OCI-LY7 (cell line): Measurements from ENCODE around the gene TBC1D13. TPM values are rescaled to one million over a fixed set of nuclear protein-coding genes. Genes with fewer than 3 reads are reported as not detected.
"Not testable (repeated sequence)": the region's sequence is repeated elsewhere in the genome, so short reads cannot be mapped to it uniquely, and the experiment has no call there.

Experiments
- BruUV-seq: library from RNA; stranded (reverse); fragments of 400-500 nt; replicated peaks from 2 replicates; lab custom pipeline; 2021; lab: Mats Ljungman, UMichigan
- CTCF ChIA-PET: fragments of 300-600 bp; sonication (Branson Sonifier 250); formaldehyde crosslinking; loops from one replicate; lab custom pipeline; 2022; ENCODE audit warnings: antibody characterized with exemption; ENCODE audit not compliant: unreplicated experiment; lab: Charles Lee
- POLR2A ChIA-PET: fragments of 300-600 bp; sonication (Branson Sonifier 250); formaldehyde crosslinking; loops from one replicate; lab custom pipeline; 2022; ENCODE audit warnings: antibody characterized with exemption; lab: Charles Lee
- DNase-seq: peaks from one replicate; pipeline ENCODE4 v3.0.0-alpha.2; 2015; ENCODE audit warnings: low spot score
- H2AFZ ChIP-seq: fragments of 200-600 bp; sonication (generic), shearing (Covaris generic); 2 replicates; pipeline ENCODE4 v1.6.1; 2014; ENCODE audit warnings: mild to moderate bottlenecking, antibody characterized with exemption, low read length, moderate library complexity
- H3K27ac ChIP-seq: fragments of 200-600 bp; sonication (generic); 2 replicates; pipeline ENCODE4 v1.5.1; 2014; ENCODE audit warnings: mixed run types, low read depth, mild to moderate bottlenecking, moderate library complexity, low read length, inconsistent platforms; ENCODE audit not compliant: poor library complexity, severe bottlenecking
- H3K36me3 ChIP-seq: fragments of 200-600 bp; sonication (generic); 2 replicates; pipeline ENCODE4 v1.6.1; 2014; ENCODE audit warnings: mild to moderate bottlenecking, antibody characterized with exemption, low read length, moderate library complexity, mixed read lengths; ENCODE audit not compliant: insufficient read depth
- H3K4me1 ChIP-seq: fragments of 200-600 bp; sonication (generic); 2 replicates; pipeline ENCODE4 v1.5.1; 2014; ENCODE audit warnings: mild to moderate bottlenecking, low read length; ENCODE audit not compliant: insufficient read depth, poor library complexity, severe bottlenecking
- H3K4me2 ChIP-seq: fragments of 200-600 bp; sonication (generic); 2 replicates; pipeline ENCODE4 v1.6.1; 2014; ENCODE audit warnings: mild to moderate bottlenecking, low read length
- H3K4me3 ChIP-seq: fragments of 200-600 bp; sonication (generic); 2 replicates; pipeline ENCODE4 v1.5.1; 2014; ENCODE audit warnings: mild to moderate bottlenecking, low read depth, low read length; ENCODE audit not compliant: poor library complexity, severe bottlenecking
- H3K79me2 ChIP-seq: fragments of 200-600 bp; sonication (generic); 2 replicates; pipeline ENCODE4 v1.6.1; 2016; ENCODE audit warnings: low read depth, mild to moderate bottlenecking, low read length, moderate library complexity, mixed read lengths; ENCODE audit not compliant: insufficient read depth
- H3K9me2 ChIP-seq: fragments of 200-600 bp; sonication (generic); 2 replicates; pipeline ENCODE4 v1.6.1; 2016; ENCODE audit warnings: mild to moderate bottlenecking, low read length, mixed read lengths; ENCODE audit not compliant: insufficient read depth
- H3K9me3 ChIP-seq: fragments of 200-600 bp; sonication (generic); 2 replicates; pipeline ENCODE4 v1.6.1; 2014; ENCODE audit warnings: mild to moderate bottlenecking, mixed run types, low read length, mixed read lengths
- H4K20me1 ChIP-seq: fragments of 200-600 bp; sonication (generic); 2 replicates; pipeline ENCODE4 v1.6.1; 2014; ENCODE audit warnings: mild to moderate bottlenecking, antibody characterized with exemption, low read length, moderate library complexity, mixed read lengths; ENCODE audit not compliant: insufficient read depth
- EZH2phosphoT487 ChIP-seq: fragments of 200-600 bp; sonication (generic); IDR thresholded peaks from 2 replicates; pipeline ENCODE4 v1.6.1; 2018; ENCODE audit warnings: low read depth, borderline replicate concordance, mild to moderate bottlenecking, mixed run types, antibody characterized with exemption, low read length, moderate library complexity, mixed read lengths
- intact Hi-C: fragments of 100-400 bp; cut with micrococcal nuclease; formaldehyde crosslinking; loops from one replicate; pipeline ENCODE4 v1.10.0; 2022; ENCODE audit not compliant: unreplicated experiment
- total RNA-seq, 2 experiments: library from RNA; depleted of rRNA in 1 of 2; stranded (reverse); fragments of >200 nt in 1 of 2; shearing (Covaris generic) in 1 of 2; gene quantifications; 2 replicates each; pipeline ENCODE4 v1.2.3, GENCODE V29; 2014 to 2022
- TF ChIP-seq, protein P1 (sequence below): fragments of 200-600 bp; sonication (generic); conservative IDR thresholded peaks from 2 replicates; pipeline ENCODE4 v1.5.1; 2014; ENCODE audit warnings: mild to moderate bottlenecking, antibody characterized with exemption, low read length, moderate library complexity, mixed read lengths

The TBC1D13 gene
- total RNA-seq, 2 experiments from 2014 or later, result 18.7 to 24.7 TPM

- CTCF ChIA-PET, result interaction anchor here (1.0 kb wide), 1 partner anchor 34 kb away, joined by 3 read pairs; no protein-coding TSS in a partner anchor
- Histone ChIP-seq H3K9me3 (peaks cover 13% of the 10 kb centered on the region; the same call in 1 of the 2 replicates), H3K4me3 (peak within 1 kb of the TSS; percentile 86), H3K36me3 (no peaks in the 10 kb centered on the region; the same call in 1 of the 2 replicates), H3K4me2 (peak within 1 kb of the TSS; percentile 81), H3K9me2 (no peaks in the 10 kb centered on the region), H2AFZ (peak within 1 kb of the TSS; percentile 67), H3K4me1 (peaks cover 16% of the 10 kb centered on the region), H4K20me1 (no peaks in the 10 kb centered on the region), H3K79me2 (no peaks in the 10 kb centered on the region), H3K27ac (peak within 1 kb of the TSS; percentile 64)
- intact Hi-C loops, result loop anchor here (1.0 to 5.0 kb wide), 3 partner anchors 15 to 90 kb away; partner anchors contain the start of genes TBC1D13 and ZDHHC12
- BruUV-seq, result TSS peak; percentile 98
- POLR2A ChIA-PET, result interaction anchor here (0.6 to 2.6 kb wide), 5 partner anchors 10 to 786 kb away, joined by 3 to 9 read pairs (median 7); partner anchors contain the start of gene ZDHHC12
- peak; percentile 94 for DNase-seq
- no peak for TF ChIP-seq EZH2phosphoT487
Measured at GRCh38 chr9:128771745-128772519, 15.1 kb upstream of the TBC1D13 start, which contains the start of gene ZER1. Gene ZER1 (minus strand): TSS chr9:128771927. CDS start chr9:128755565, 16,362 bp downstream.

DNA sequence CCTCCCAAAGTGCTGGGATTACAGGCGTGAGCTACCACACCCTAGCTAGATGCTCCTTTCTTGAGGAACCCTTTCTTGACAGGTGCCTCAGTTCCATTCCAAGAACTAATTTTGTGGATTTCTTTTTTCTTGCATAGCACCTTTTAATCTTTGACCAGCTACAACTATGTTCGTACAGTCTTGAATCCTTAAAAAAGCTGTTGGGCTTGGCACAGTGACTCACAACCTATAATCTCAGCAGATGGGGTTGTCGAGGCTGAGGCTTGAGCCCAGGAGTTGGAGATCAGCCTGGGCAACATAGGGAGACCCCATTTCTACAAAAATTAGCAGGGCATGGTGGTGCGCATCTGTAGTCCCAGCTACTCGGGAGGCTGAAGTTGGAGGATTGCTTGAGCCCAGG is 14.0 kb upstream of the TBC1D13 start:
- Histone ChIP-seq H3K4me2 (peak overlapping the region; percentile 76; the same call in 1 of the 2 replicates), H3K36me3 (no peaks in the 10 kb centered on the region; the same call in 1 of the 2 replicates), H3K9me3 (peaks cover 13% of the 10 kb centered on the region; the same call in 1 of the 2 replicates), H3K4me3 (no peak overlapping the region), H3K9me2 (no peaks in the 10 kb centered on the region), H3K4me1 (peaks cover 22% of the 10 kb centered on the region), H2AFZ (peak overlapping the region; percentile 67; the same call in 1 of the 2 replicates), H4K20me1 (no peaks in the 10 kb centered on the region), H3K79me2 (no peaks in the 10 kb centered on the region), H3K27ac (peak overlapping the region; percentile 64)
- TF ChIP-seq EZH2phosphoT487, result no peak
- TF ChIP-seq, protein P1, sequence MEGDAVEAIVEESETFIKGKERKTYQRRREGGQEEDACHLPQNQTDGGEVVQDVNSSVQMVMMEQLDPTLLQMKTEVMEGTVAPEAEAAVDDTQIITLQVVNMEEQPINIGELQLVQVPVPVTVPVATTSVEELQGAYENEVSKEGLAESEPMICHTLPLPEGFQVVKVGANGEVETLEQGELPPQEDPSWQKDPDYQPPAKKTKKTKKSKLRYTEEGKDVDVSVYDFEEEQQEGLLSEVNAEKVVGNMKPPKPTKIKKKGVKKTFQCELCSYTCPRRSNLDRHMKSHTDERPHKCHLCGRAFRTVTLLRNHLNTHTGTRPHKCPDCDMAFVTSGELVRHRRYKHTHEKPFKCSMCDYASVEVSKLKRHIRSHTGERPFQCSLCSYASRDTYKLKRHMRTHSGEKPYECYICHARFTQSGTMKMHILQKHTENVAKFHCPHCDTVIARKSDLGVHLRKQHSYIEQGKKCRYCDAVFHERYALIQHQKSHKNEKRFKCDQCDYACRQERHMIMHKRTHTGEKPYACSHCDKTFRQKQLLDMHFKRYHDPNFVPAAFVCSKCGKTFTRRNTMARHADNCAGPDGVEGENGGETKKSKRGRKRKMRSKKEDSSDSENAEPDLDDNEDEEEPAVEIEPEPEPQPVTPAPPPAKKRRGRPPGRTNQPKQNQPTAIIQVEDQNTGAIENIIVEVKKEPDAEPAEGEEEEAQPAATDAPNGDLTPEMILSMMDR, result no peak
- no TSS peak for BruUV-seq
- intact Hi-C loops, result loop anchor here (5.0 kb wide), 1 partner anchor 91 kb away; no protein-coding TSS in a partner anchor
- POLR2A ChIA-PET, result interaction anchor here (0.6 to 2.6 kb wide), 5 partner anchors 9 to 389 kb away, joined by 3 to 9 read pairs (median 6); partner anchors contain the start of gene ZDHHC12
- CTCF ChIA-PET, result no interaction called here
- DNase-seq, result no peak

DNA sequence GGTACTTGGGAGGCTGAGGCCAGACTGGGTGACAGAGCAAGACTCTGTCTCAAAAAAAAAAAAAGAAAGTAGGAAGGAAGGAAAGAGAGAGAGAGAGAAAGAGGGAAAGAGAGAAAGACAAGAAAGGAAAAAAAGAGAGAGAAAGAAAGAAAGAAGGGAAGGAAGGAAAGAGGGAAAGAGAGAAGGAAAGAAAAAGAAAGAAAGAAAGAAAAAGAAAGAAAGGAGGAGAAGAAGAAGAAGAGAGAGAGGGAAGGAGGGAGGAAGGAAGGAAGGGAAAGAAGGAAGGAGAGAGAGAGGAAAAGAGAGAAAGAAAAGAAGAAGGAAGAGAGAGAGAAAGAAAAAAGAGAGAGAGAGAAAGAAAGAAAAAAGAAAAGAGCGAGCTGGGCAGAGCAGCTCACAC is 12.2 kb upstream of the TBC1D13 start:
- no peak overlapping the region for H3K27ac ChIP-seq
- peaks cover 22% of the 10 kb centered on the region for H3K4me1 ChIP-seq
- intact Hi-C loops, result loop anchor here (5.0 kb wide), 1 partner anchor 93 kb away; no protein-coding TSS in a partner anchor
- H2AFZ ChIP-seq, result no peak overlapping the region
- no peaks in the 10 kb centered on the region for H3K9me2 ChIP-seq
- no peak for DNase-seq
- H3K36me3 ChIP-seq, result no peaks in the 10 kb centered on the region; the same call in 1 of the 2 replicates
- no peak overlapping the region for H3K4me3 ChIP-seq
- no peak overlapping the region for H3K4me2 ChIP-seq
- POLR2A ChIA-PET, result no interaction called here
- peaks cover 20% of the 10 kb centered on the region; the same call in 1 of the 2 replicates for H3K9me3 ChIP-seq
- no TSS peak for BruUV-seq
- H3K79me2 ChIP-seq, result no peaks in the 10 kb centered on the region
- CTCF ChIA-PET, result no interaction called here
- no peaks in the 10 kb centered on the region for H4K20me1 ChIP-seq
- no peak for TF ChIP-seq EZH2phosphoT487
- TF ChIP-seq, protein P1, result no peak

- peaks cover 44% of the 10 kb centered on the region for H3K4me1 ChIP-seq
- BruUV-seq, H3K4me2 ChIP-seq, H3K36me3 ChIP-seq, H4K20me1 ChIP-seq, H3K9me2 ChIP-seq, H3K79me2 ChIP-seq, H3K4me3 ChIP-seq, POLR2A ChIA-PET, H2AFZ ChIP-seq, DNase-seq, CTCF ChIA-PET: not testable (repeated sequence)
- H3K27ac ChIP-seq, result peak overlapping the region; percentile 38
- intact Hi-C loops, result loop anchor here (10.0 kb wide), 1 partner anchor 135 kb away; no protein-coding TSS in a partner anchor
- H3K9me3 ChIP-seq, result peaks cover 38% of the 10 kb centered on the region; the same call in 1 of the 2 replicates
Measured at GRCh38 chr9:128780093-128780492, 7.0 kb upstream of the TBC1D13 start.
